HepG2 (cell line): Measurements from ENCODE around the gene ELL. TPM values are rescaled to one million over a fixed set of nuclear protein-coding genes. Genes with fewer than 3 reads are reported as not detected.
A peak's percentile ranks its signal among the peaks of the same experiment; 100 is the strongest.

Source experiments
- AGO2 ChIP-seq: fragments of 200-400 bp; formaldehyde crosslinking; optimal IDR thresholded peaks from 2 replicates; pipeline ENCODE3; 2017; ENCODE audit warnings: mild to moderate bottlenecking, low read depth, low read length, moderate library complexity
- BCL6 ChIP-seq: IDR thresholded peaks from 2 replicates; pipeline ENCODE4 v1.6.1; 2016; ENCODE audit warnings: missing genetic modification reagents, missing compliant biosample characterization
- CSRNP2 ChIP-seq: sonication (generic); formaldehyde crosslinking; conservative IDR thresholded peaks from 2 replicates; pipeline ENCODE4 v1.8.0; 2022; ENCODE audit warnings: low read depth, missing genetic modification reagents
- HNRNPH1 ChIP-seq: fragments of 200-400 bp; formaldehyde crosslinking; optimal IDR thresholded peaks from 2 replicates; pipeline ENCODE3; 2017; ENCODE audit warnings: mild to moderate bottlenecking, low read depth, low read length
- HOXD1 ChIP-seq: sonication (generic); formaldehyde crosslinking; IDR thresholded peaks from 2 replicates; pipeline ENCODE4 v1.5.0; 2020; ENCODE audit warnings: missing genetic modification reagents
- KAT2B ChIP-seq: fragments of 150-350 bp; IDR thresholded peaks from 2 replicates; pipeline ENCODE4 v1.6.1; 2014; ENCODE audit warnings: low read depth, low read length, borderline replicate concordance
- KDM2A ChIP-seq: sonication (generic); formaldehyde crosslinking; IDR thresholded peaks from 2 replicates; pipeline ENCODE4 v1.4.0; 2020; ENCODE audit warnings: low read depth, missing genetic modification reagents, borderline replicate concordance
- MBD4 ChIP-seq: IDR thresholded peaks from 2 replicates; pipeline ENCODE4 v1.6.1; 2012; ENCODE audit warnings: low read length, inconsistent platforms, borderline replicate concordance
- POLR2A ChIP-seq, 2 experiments: IDR thresholded peaks; 2 replicates each; pipeline ENCODE4 v1.6.1; 2011; ENCODE audit warnings: low read depth in 2 of 2, low read length in 2 of 2, mild to moderate bottlenecking in 1 of 2, moderate library complexity in 1 of 2; ENCODE audit not compliant: insufficient read depth in 1 of 2
- SNAPC4 ChIP-seq: sonication (generic); formaldehyde crosslinking; IDR thresholded peaks from 2 replicates; pipeline ENCODE4 v1.4.0; 2020; ENCODE audit warnings: mild to moderate bottlenecking, missing genetic modification reagents
- SP2 ChIP-seq: sonication (generic); formaldehyde crosslinking; IDR thresholded peaks from 2 replicates; pipeline ENCODE4 v1.5.1; 2020; ENCODE audit warnings: mild to moderate bottlenecking, missing genetic modification reagents
- SP4 ChIP-seq: sonication (generic); formaldehyde crosslinking; IDR thresholded peaks from 2 replicates; pipeline ENCODE4 v1.8.1; 2023; ENCODE audit warnings: mild to moderate bottlenecking, missing genetic modification reagents
- ZFP62 ChIP-seq: sonication (generic); formaldehyde crosslinking; IDR thresholded peaks from 2 replicates; pipeline ENCODE4 v1.4.0; 2020; ENCODE audit warnings: missing genetic modification reagents
- ZNF33A ChIP-seq: sonication (generic); formaldehyde crosslinking; IDR thresholded peaks from 2 replicates; pipeline ENCODE4 v1.5.1; 2020; ENCODE audit warnings: missing genetic modification reagents, mild to moderate bottlenecking, moderate library complexity, borderline replicate concordance
- ZNF460 ChIP-seq: sonication (generic); formaldehyde crosslinking; IDR thresholded peaks from 2 replicates; pipeline ENCODE4 v1.5.1; 2020; ENCODE audit warnings: missing genetic modification reagents, mild to moderate bottlenecking, borderline replicate concordance
- ZNF556 ChIP-seq: sonication (generic); formaldehyde crosslinking; IDR thresholded peaks from 2 replicates; pipeline ENCODE4 v1.4.0; 2020; ENCODE audit warnings: mild to moderate bottlenecking, missing genetic modification reagents, borderline replicate concordance
- ZNF883 ChIP-seq: sonication (generic); formaldehyde crosslinking; IDR thresholded peaks from 2 replicates; pipeline ENCODE4 v1.5.1; 2020; ENCODE audit warnings: mild to moderate bottlenecking, missing genetic modification reagents; ENCODE audit errors: not compliant biosample characterization
- polyA plus RNA-seq, 8 experiments: library from polyadenylated mRNA; depleted of rRNA in 3 of 8; stranded (reverse) in 7 of 8; unstranded in 1 of 8; fragments of >200 nt; fragmentation: Illumina TruSeq in 4 of 8; extraction: Trizol in 4 of 8; gene quantifications; 2 replicates each; pipeline versions ENCODE4 v1.2.1 to v1.2.3, GENCODE V29; 2011 to 2016; ENCODE audit warnings: low read depth in 4 of 8, missing spikeins in 1 of 8, mixed read lengths in 1 of 8; ENCODE audit not compliant: insufficient read depth in 1 of 8
- total RNA-seq, 5 experiments: library from RNA; depleted of rRNA; stranded (reverse); fragments of >200 nt; fragmentation: Illumina TruSeq; extraction: Trizol; gene quantifications; 2 replicates each; pipeline ENCODE4 v1.2.3, GENCODE V29; 2016; ENCODE audit warnings: low read depth in 1 of 5
- TF ChIP-seq, protein P1 (sequence below): sonication (generic); formaldehyde crosslinking; IDR thresholded peaks from 2 replicates; pipeline ENCODE4 v1.4.0; 2020; ENCODE audit warnings: missing genetic modification reagents, mild to moderate bottlenecking, borderline replicate concordance
- TF ChIP-seq, protein P2 (sequence below): sonication (generic); formaldehyde crosslinking; IDR thresholded peaks from 2 replicates; pipeline ENCODE4 v1.5.1; 2020; ENCODE audit warnings: missing genetic modification reagents, mild to moderate bottlenecking, borderline replicate concordance

Gene ELL
- total and polyA plus RNA-seq, 2 of the 13 experiments (the other 11 are each of a cell fraction or from before 2014, with no cell fraction given) = 3.7 to 5.4 TPM

GRCh38 chr19:18514800-18515682 lies 6.8 kb downstream of the ELL start (continued):
- TF ChIP-seq ZNF460 (peak; percentile 83; the same call in 1 of the 2 replicates), KAT2B (no peak), POLR2A (IDR thresholded peaks at IDR 0.05; ENCODE audit: insufficient read depth in 1 of 2, low read depth in 2 of 2, low read length in 2 of 2) (peak; percentile 69 to 85), SP4 (CRISPR knock-in tag) (peak; percentile 87; the same call in 1 of the 2 replicates), HNRNPH1 (no peak), MBD4 (no peak), ZNF33A (CRISPR knock-in tag) (no peak; the same call in 1 of the 2 replicates), SP2 (no peak), AGO2 (no peak), ZNF556 (peak; percentile 99; the same call in 1 of the 2 replicates), KDM2A (peak; percentile 86), HOXD1 (peak; percentile 94), CSRNP2 (CRISPR knock-in tag) (no peak), ZFP62 (CRISPR knock-in tag) (no peak), BCL6 (CRISPR knock-in tag) (peak; percentile 99), SNAPC4 (CRISPR knock-in tag) (peak; percentile 91; the same call in 1 of the 2 replicates), ZNF883 (CRISPR knock-in tag) (peak; percentile 37)
- TF ChIP-seq, protein P1, sequence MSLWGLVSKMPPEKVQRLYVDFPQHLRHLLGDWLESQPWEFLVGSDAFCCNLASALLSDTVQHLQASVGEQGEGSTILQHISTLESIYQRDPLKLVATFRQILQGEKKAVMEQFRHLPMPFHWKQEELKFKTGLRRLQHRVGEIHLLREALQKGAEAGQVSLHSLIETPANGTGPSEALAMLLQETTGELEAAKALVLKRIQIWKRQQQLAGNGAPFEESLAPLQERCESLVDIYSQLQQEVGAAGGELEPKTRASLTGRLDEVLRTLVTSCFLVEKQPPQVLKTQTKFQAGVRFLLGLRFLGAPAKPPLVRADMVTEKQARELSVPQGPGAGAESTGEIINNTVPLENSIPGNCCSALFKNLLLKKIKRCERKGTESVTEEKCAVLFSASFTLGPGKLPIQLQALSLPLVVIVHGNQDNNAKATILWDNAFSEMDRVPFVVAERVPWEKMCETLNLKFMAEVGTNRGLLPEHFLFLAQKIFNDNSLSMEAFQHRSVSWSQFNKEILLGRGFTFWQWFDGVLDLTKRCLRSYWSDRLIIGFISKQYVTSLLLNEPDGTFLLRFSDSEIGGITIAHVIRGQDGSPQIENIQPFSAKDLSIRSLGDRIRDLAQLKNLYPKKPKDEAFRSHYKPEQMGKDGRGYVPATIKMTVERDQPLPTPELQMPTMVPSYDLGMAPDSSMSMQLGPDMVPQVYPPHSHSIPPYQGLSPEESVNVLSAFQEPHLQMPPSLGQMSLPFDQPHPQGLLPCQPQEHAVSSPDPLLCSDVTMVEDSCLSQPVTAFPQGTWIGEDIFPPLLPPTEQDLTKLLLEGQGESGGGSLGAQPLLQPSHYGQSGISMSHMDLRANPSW (CRISPR knock-in tag) = peak; percentile 91; the same call in 1 of the 2 replicates
- TF ChIP-seq, protein P2, sequence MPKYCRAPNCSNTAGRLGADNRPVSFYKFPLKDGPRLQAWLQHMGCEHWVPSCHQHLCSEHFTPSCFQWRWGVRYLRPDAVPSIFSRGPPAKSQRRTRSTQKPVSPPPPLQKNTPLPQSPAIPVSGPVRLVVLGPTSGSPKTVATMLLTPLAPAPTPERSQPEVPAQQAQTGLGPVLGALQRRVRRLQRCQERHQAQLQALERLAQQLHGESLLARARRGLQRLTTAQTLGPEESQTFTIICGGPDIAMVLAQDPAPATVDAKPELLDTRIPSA = no peak
